Kidney glomerular epithelial cell (primary cell): ENCODE measurements around the gene KCNAB3.
A peak's percentile ranks its signal among the peaks of the same experiment; 100 is the strongest.

Experiments
- DNase-seq: peaks from one replicate; lab custom pipeline; 2025; lab: John Stamatoyannopoulos, UW

Gene KCNAB3

GRCh38 chr17:7940743-7941142, 11.1 kb upstream of the KCNAB3 start:
- no peak for DNase-seq

GRCh38 chr17:7940034-7940433, 10.4 kb upstream of the KCNAB3 start:
- no peak for DNase-seq

- no peak for DNase-seq
Measured at GRCh38 chr17:7935859-7936258, 6.2 kb upstream of the KCNAB3 start.

GRCh38 chr17:7932949-7933348, 3.3 kb upstream of the KCNAB3 start:
- peak; percentile 32 for DNase-seq

- no peak for DNase-seq
Measured at GRCh38 chr17:7932483-7932891, 2.8 kb upstream of the KCNAB3 start.

GRCh38 chr17:7931709-7932482, 2.2 kb upstream of the KCNAB3 start, which contains the start of the genes CNTROB and TRAPPC1:
Gene CNTROB (plus strand): TSS chr17:7932206. CDS start chr17:7933080, 874 bp downstream.
Gene TRAPPC1 (minus strand): TSS chr17:7931946. CDS start chr17:7931829, 117 bp downstream.
- peak; percentile 98 for DNase-seq

GRCh38 chr17:7930841-7931631, 1.4 kb upstream of the KCNAB3 start:
- no peak for DNase-seq

GRCh38 chr17:7927596-7927995, 2.1 kb downstream of the KCNAB3 start:
- no peak for DNase-seq

GRCh38 chr17:7922845-7923628, 6.6 kb downstream of the KCNAB3 start:
- DNase-seq, result no peak

- no peak for DNase-seq
Measured at GRCh38 chr17:7922269-7922844, 7.3 kb downstream of the KCNAB3 start.

GRCh38 chr17:7916808-7917207, 12.8 kb downstream of the KCNAB3 start:
- no peak for DNase-seq

- no peak for DNase-seq
Measured at GRCh38 chr17:7916385-7916682, 13.3 kb downstream of the KCNAB3 start.

- DNase-seq, result peak; percentile 84
Measured at GRCh38 chr17:7915611-7916384, 13.9 kb downstream of the KCNAB3 start, which contains the start of gene RNF227. Gene RNF227 (minus strand): TSS chr17:7916289. CDS start chr17:7916195, 94 bp downstream.

- peak; percentile 84 for DNase-seq
Measured at GRCh38 chr17:7915179-7915610, 14.5 kb downstream of the KCNAB3 start.

- DNase-seq, result peak; percentile 58
Measured at GRCh38 chr17:7912927-7913524, 16.6 kb downstream of the KCNAB3 start.

- no peak for DNase-seq
Measured at GRCh38 chr17:7911116-7911515, 18.5 kb downstream of the KCNAB3 start.

- no peak for DNase-seq
Measured at GRCh38 chr17:7910711-7911110, 18.9 kb downstream of the KCNAB3 start.

- no peak for DNase-seq
Measured at GRCh38 chr17:7910281-7910680, 19.4 kb downstream of the KCNAB3 start.

GRCh38 chr17:7909089-7909488, 20.6 kb downstream of the KCNAB3 start:
- no peak for DNase-seq
